ENCODE results near the gene CPAMD8. TPM values are rescaled to one million over a fixed set of nuclear protein-coding genes. Genes with fewer than 3 reads are reported as not detected.
A peak's percentile ranks its signal among the peaks of the same experiment; 100 is the strongest.

CPAMD8 gene
- total and polyA plus RNA-seq, 10 of the 15 experiments (the other 5 are each of a cell fraction or from before 2014, with no cell fraction given): 0.12 to 0.97 (median 0.25) TPM; not detected in 3

DNA sequence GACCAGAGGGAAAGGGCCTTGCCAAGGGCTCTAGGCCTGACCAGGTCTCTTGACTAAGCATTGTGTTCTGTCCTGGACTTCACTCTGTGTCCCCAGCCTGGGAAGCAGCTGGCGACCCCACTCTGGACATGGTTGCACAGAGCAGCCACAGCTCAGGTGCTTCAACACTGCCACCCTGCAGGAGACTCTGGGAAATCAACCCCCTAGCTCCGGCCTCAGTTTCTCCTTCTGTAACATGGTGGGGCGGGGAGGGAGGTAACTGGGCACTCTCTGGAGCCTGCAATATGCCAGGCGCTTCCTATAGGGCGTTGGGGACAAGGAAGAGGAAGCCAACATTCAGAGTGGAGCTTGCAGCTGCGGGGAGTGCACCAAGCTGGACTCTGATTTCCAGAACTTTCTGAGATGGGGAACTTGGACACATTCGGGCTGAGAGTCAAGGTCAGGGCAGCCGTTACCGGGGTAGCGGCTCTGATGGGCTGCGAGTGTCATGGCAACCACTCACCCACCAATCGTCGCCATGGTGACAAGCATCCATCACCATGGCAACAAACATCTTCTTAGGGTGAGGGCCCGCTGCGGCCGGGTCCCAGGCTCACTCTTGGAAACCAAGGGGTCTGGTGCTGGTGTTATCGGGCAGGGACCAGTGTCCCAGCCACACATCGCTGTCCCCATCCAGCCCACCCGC is 125.0 kb downstream of the CPAMD8 start:
- no TSS peak for BruUV-seq (replicated peaks)
- SMC1A ChIA-PET (ENCODE audit: uncharacterized antibody, unreplicated experiment): no interaction called here
- no peak overlapping the region for H3K4me2 ChIP-seq (ENCODE audit: control insufficient read depth, insufficient read depth)
- POLR2A ChIA-PET: no interaction called here
- H3K36me3 ChIP-seq (ENCODE audit: control insufficient read depth in 2 of 2, insufficient read depth in 2 of 2, low read length in 1 of 2): no peaks in the 10 kb centered on the region
- no peaks in the 10 kb centered on the region for H3K79me2 ChIP-seq (ENCODE audit: control insufficient read depth, insufficient read depth, low read length)
- H3K4me3 ChIP-seq: no peak overlapping the region
- no peak overlapping the region for H2AFZ ChIP-seq (ENCODE audit: control insufficient read depth, low read depth, low read length)
- no peaks in the 10 kb centered on the region for H4K20me1 ChIP-seq (ENCODE audit: control insufficient read depth, insufficient read depth)
- H3K27me3 ChIP-seq (replicated peaks in 1 of 2; ENCODE audit: control insufficient read depth in 2 of 2, insufficient read depth in 2 of 2, low read length in 1 of 2): no peaks in the 10 kb centered on the region
- in situ Hi-C loops (cut with MboI): loop anchor here (5.0 kb wide), 1 partner anchor 129 kb away; no protein-coding TSS in a partner anchor
- no peak for ATAC-seq
- H3K27ac ChIP-seq (ENCODE audit: control insufficient read depth, insufficient read depth): no peak overlapping the region
- CTCF ChIA-PET: interaction anchor here (1.2 to 2.5 kb wide), 2 partner anchors 125 to 129 kb away, joined by 3 to 9 read pairs; no protein-coding TSS in a partner anchor
- no peak for DNase-seq (ENCODE audit: low read depth, low spot score)
- no peak overlapping the region for H3K9ac ChIP-seq (ENCODE audit: control insufficient read depth, insufficient read depth, low read length)
- RAD21 ChIA-PET (ENCODE audit: unreplicated experiment): interaction anchor here (1.1 kb wide), 1 partner anchor 187 kb away, joined by 3 read pairs; no protein-coding TSS in a partner anchor
- H3K9me3 ChIP-seq (replicated peaks; ENCODE audit: control insufficient read depth, insufficient read depth, low read length): no peaks in the 10 kb centered on the region
- intact Hi-C loops (cut with micrococcal nuclease; ENCODE audit: unreplicated experiment): no loop called here
- peak; percentile 65; the same call in 1 of the 2 replicates for TF ChIP-seq BMI1 (IDR thresholded peaks at IDR 0.05; ENCODE audit: borderline replicate concordance)
- TF ChIP-seq, protein P1, sequence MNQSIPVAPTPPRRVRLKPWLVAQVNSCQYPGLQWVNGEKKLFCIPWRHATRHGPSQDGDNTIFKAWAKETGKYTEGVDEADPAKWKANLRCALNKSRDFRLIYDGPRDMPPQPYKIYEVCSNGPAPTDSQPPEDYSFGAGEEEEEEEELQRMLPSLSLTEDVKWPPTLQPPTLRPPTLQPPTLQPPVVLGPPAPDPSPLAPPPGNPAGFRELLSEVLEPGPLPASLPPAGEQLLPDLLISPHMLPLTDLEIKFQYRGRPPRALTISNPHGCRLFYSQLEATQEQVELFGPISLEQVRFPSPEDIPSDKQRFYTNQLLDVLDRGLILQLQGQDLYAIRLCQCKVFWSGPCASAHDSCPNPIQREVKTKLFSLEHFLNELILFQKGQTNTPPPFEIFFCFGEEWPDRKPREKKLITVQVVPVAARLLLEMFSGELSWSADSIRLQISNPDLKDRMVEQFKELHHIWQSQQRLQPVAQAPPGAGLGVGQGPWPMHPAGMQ (IDR thresholded peaks at IDR 0.05; ENCODE audit: borderline replicate concordance): no peak
- peaks cover 26% of the 10 kb centered on the region for H3K4me1 ChIP-seq (ENCODE audit: control insufficient read depth, insufficient read depth, low read length)
- FAIRE-seq: no peak
- 53% methylated on average over 19 of the region's 19 CpGs for WGBS (ENCODE audit: insufficient coverage, insufficient replicate concordance, low lambda C conversion rate, missing lambda C conversion rate)

DNA sequence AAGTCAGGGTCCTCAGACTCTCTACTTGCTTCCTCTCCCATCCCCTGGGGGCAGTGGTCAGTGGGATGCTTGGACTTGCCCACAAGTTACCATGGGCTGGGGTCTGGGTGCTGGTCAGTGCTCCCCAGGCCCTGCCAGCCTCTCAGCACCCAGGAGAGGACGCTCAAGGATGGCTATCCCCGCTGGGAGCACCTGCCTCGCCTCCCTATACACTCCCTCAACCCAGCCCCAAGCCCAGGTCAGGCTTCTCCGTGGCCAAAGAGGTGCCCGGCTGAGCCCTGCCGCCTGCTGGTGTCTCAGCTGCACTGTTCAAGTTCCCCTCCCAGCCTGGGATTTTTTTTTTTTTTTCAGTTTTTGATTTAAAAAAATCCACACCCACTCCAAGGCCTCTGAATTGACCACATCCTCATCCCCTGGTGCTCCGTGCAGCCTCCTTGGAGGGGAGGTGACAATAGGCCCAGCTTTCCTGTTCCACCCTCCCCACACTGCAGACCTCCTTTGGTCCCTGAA is 127.0 kb downstream of the CPAMD8 start:
- WGBS (ENCODE audit: insufficient coverage, insufficient replicate concordance, low lambda C conversion rate, missing lambda C conversion rate): 0% methylated on average over 7 of the region's 7 CpGs
- intact Hi-C loops (cut with micrococcal nuclease; ENCODE audit: unreplicated experiment) (loop anchor here (1.0 to 10.0 kb wide), 5 partner anchors 63 to 405 kb away; partner anchors contain the start of genes ABHD8, DDA1 and MRPL34), in situ Hi-C loops (cut with MboI) (loop anchor here (5.0 kb wide), 1 partner anchor 127 kb away; no protein-coding TSS in a partner anchor)
- Histone ChIP-seq H4K20me1 (ENCODE audit: control insufficient read depth, insufficient read depth) (no peaks in the 10 kb centered on the region), H3K9ac (ENCODE audit: control insufficient read depth, insufficient read depth, low read length) (no peak overlapping the region), H3K4me1 (ENCODE audit: control insufficient read depth, insufficient read depth, low read length) (peaks cover 26% of the 10 kb centered on the region), H3K27me3 (replicated peaks in 1 of 2; ENCODE audit: control insufficient read depth in 2 of 2, insufficient read depth in 2 of 2, low read length in 1 of 2) (no peaks in the 10 kb centered on the region), H3K4me3 (no peak overlapping the region), H3K79me2 (ENCODE audit: control insufficient read depth, insufficient read depth, low read length) (no peaks in the 10 kb centered on the region), H3K9me3 (replicated peaks; ENCODE audit: control insufficient read depth, insufficient read depth, low read length) (no peaks in the 10 kb centered on the region; the same call in 2 of the 3 replicates), H3K27ac (ENCODE audit: control insufficient read depth, insufficient read depth) (no peak overlapping the region), H3K4me2 (ENCODE audit: control insufficient read depth, insufficient read depth) (peak overlapping the region; percentile 50; the same call in 1 of the 2 replicates), H2AFZ (ENCODE audit: control insufficient read depth, low read depth, low read length) (no peak overlapping the region), H3K36me3 (ENCODE audit: control insufficient read depth in 2 of 2, insufficient read depth in 2 of 2, low read length in 1 of 2) (no peaks in the 10 kb centered on the region)
- DNase-seq (ENCODE audit: low read depth, low spot score): no peak
- BruUV-seq (replicated peaks): no TSS peak
- ChIA-PET POLR2A (no interaction called here), SMC1A (ENCODE audit: uncharacterized antibody, unreplicated experiment) (interaction anchor here (1.9 to 2.2 kb wide), 2 partner anchors 63 to 185 kb away, joined by 6 to 9 read pairs; no protein-coding TSS in a partner anchor), CTCF (interaction anchor here (1.0 to 2.5 kb wide), 6 partner anchors 70 to 185 kb away, joined by 3 to 9 read pairs (median 6); no protein-coding TSS in a partner anchor), RAD21 (ENCODE audit: unreplicated experiment) (interaction anchor here (1.1 to 2.1 kb wide), 3 partner anchors 64 to 185 kb away, joined by 6 to 8 read pairs (median 6); no protein-coding TSS in a partner anchor)
- peak; percentile 35 for FAIRE-seq
- ATAC-seq: peak; percentile 68
- TF ChIP-seq SMC3 (IDR thresholded peaks at IDR 0.05; ENCODE audit: borderline replicate concordance, low read length) (peak; percentile 93), ZNF384 (IDR thresholded peaks at IDR 0.05; ENCODE audit: borderline replicate concordance, low read depth, low read length) (peak; percentile 97), IKZF2 (IDR thresholded peaks at IDR 0.05) (no peak), CBX3 (IDR thresholded peaks at IDR 0.05; ENCODE audit: borderline replicate concordance, low read depth) (no peak), DPF2 (IDR thresholded peaks at IDR 0.05) (0 out of 2 replicates have a peak, but pooled peaks have one; percentile 19), RAD21 (IDR thresholded peaks at IDR 0.05; ENCODE audit: insufficient read depth, low read depth, low read length) (peak; percentile 85), RUNX3 (IDR thresholded peaks at IDR 0.05; ENCODE audit: low read length) (peak; percentile 72), YY1 (IDR thresholded peaks at IDR 0.05; ENCODE audit: low read depth, low read length) (peak; percentile 71; the same call in 1 of the 2 replicates), SREBF2 (IDR thresholded peaks at IDR 0.05; ENCODE audit: low read length) (no peak), MTA3 (IDR thresholded peaks at IDR 0.05; ENCODE audit: borderline replicate concordance, low read length) (no peak), GATAD2B (conservative IDR thresholded peaks at IDR 0.05; ENCODE audit: low read depth) (no peak)

Data from GM12878 (cell line).